Nephron progenitor cell (in vitro differentiated cells): ENCODE measurements around the gene HSPA4.
A peak's percentile ranks its signal among the peaks of the same experiment; 100 is the strongest.

Experiments
- DNase-seq: peaks from one replicate; pipeline ENCODE4 v3.0.0; 2021
- H3K27ac Mint-ChIP-seq: 2 replicates; pipeline ENCODE4 v1.8.0; 2021; ENCODE audit warnings: mild to moderate bottlenecking, moderate library complexity, mixed read lengths
- H3K27me3 Mint-ChIP-seq: 2 replicates; pipeline ENCODE4 v1.8.0; 2021; ENCODE audit warnings: mild to moderate bottlenecking, low read depth, mixed read lengths; ENCODE audit not compliant: poor library complexity
- H3K36me3 Mint-ChIP-seq: 2 replicates; pipeline ENCODE4 v1.8.0; 2021; ENCODE audit warnings: low read depth, mixed read lengths
- H3K4me1 Mint-ChIP-seq: 2 replicates; pipeline ENCODE4 v1.8.0; 2021; ENCODE audit warnings: mixed read lengths
- H3K4me3 Mint-ChIP-seq: 2 replicates; pipeline ENCODE4 v1.8.0; 2021; ENCODE audit warnings: mild to moderate bottlenecking, moderate library complexity, mixed read lengths
- H3K9me3 Mint-ChIP-seq: 2 replicates; pipeline ENCODE4 v1.8.0; 2021; ENCODE audit warnings: mild to moderate bottlenecking, moderate library complexity, mixed read lengths
- CTCF ChIP-seq: fragments of 200-600 bp; sonication (generic); IDR thresholded peaks from 2 replicates; pipeline ENCODE4 v1.5.0; 2021; ENCODE audit warnings: antibody characterized with exemption

The HSPA4 gene

GRCh38 chr5:133120156-133120750, 68.4 kb downstream of the HSPA4 start:
- TF ChIP-seq CTCF: no peak

GRCh38 chr5:133121080-133121479, 69.3 kb downstream of the HSPA4 start:
- TF ChIP-seq CTCF: no peak
- no peak overlapping the region for H3K27ac Mint-ChIP-seq
- no peaks in the 10 kb centered on the region for H3K9me3 Mint-ChIP-seq
- no peaks in the 10 kb centered on the region for H3K36me3 Mint-ChIP-seq
- H3K4me3 Mint-ChIP-seq: no peak overlapping the region
- no peak for DNase-seq
- peaks cover 24% of the 10 kb centered on the region for H3K4me1 Mint-ChIP-seq
- peaks cover 4% of the 10 kb centered on the region for H3K27me3 Mint-ChIP-seq

More at GRCh38 chr5:133120156-133120750, 68.4 kb downstream of the HSPA4 start:
- Mint-ChIP-seq H3K36me3 (no peaks in the 10 kb centered on the region), H3K27ac (no peak overlapping the region), H3K9me3 (no peaks in the 10 kb centered on the region), H3K4me3 (no peak overlapping the region), H3K4me1 (peaks cover 20% of the 10 kb centered on the region), H3K27me3 (peaks cover 10% of the 10 kb centered on the region)
- DNase-seq: no peak

GRCh38 chr5:133121611-133122150, 69.9 kb downstream of the HSPA4 start:
- Mint-ChIP-seq H3K4me1 (peaks cover 24% of the 10 kb centered on the region), H3K4me3 (no peak overlapping the region), H3K27me3 (peaks cover 5% of the 10 kb centered on the region), H3K36me3 (no peaks in the 10 kb centered on the region), H3K9me3 (no peaks in the 10 kb centered on the region), H3K27ac (no peak overlapping the region)
- DNase-seq: no peak
- TF ChIP-seq CTCF: no peak

GRCh38 chr5:133122711-133123110, 70.9 kb downstream of the HSPA4 start:
- TF ChIP-seq CTCF: no peak
- Mint-ChIP-seq H3K4me1 (peaks cover 24% of the 10 kb centered on the region), H3K36me3 (no peaks in the 10 kb centered on the region), H3K4me3 (no peak overlapping the region), H3K27ac (no peak overlapping the region), H3K9me3 (no peaks in the 10 kb centered on the region), H3K27me3 (peaks cover 7% of the 10 kb centered on the region)
- DNase-seq: no peak

- Mint-ChIP-seq H3K27me3 (peaks cover 7% of the 10 kb centered on the region), H3K9me3 (no peaks in the 10 kb centered on the region), H3K4me3 (no peak overlapping the region), H3K27ac (no peak overlapping the region), H3K4me1 (peaks cover 23% of the 10 kb centered on the region), H3K36me3 (no peaks in the 10 kb centered on the region)
- DNase-seq: no peak
- TF ChIP-seq CTCF: no peak
Measured at GRCh38 chr5:133123297-133123696, 71.5 kb downstream of the HSPA4 start.

GRCh38 chr5:133124891-133125290, 73.1 kb downstream of the HSPA4 start:
- no peak for DNase-seq
- Mint-ChIP-seq H3K36me3 (no peaks in the 10 kb centered on the region), H3K27me3 (peaks cover 7% of the 10 kb centered on the region), H3K27ac (peak overlapping the region; percentile 21), H3K4me3 (no peak overlapping the region), H3K9me3 (no peaks in the 10 kb centered on the region), H3K4me1 (peaks cover 20% of the 10 kb centered on the region)
- TF ChIP-seq CTCF: no peak
